ENCODE results near the gene XRN2.

XRN2 gene

DNA sequence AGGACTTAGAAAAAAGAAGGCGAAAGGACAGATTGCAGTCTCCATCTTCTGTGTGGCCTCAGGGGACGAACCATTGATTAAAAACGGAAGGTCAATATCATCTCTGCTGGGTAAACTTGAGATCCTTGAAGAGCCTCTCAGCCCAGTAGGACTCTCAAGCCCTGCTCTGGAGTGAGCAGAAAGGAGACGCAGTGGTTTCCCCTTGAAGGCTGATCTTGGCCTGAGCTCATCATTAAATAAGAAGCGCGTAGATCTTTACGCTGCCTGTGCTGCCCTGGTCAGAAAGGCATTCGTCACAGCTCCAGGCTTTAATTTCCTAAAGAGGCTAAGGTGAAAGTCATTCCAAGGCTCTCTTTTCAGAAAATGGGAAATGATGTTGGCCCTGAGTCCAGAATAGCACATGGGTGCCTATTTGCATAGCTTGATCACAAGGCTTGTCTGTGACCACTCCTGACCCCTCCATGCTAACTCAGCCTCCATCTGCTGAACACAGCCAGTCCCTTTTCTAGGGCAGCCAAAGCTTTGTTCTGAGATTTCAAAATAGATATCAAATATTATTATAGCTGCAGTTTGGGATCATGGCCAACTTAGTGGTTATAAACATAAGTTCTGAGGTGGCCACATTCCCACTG is 29.3 kb upstream of the XRN2 start:
- H3K9me3 Mint-ChIP-seq = peaks cover 2% of the 10 kb centered on the region
- no peaks in the 10 kb centered on the region for H3K36me3 Mint-ChIP-seq (ENCODE audit: low read depth)
- no peaks in the 10 kb centered on the region for H3K4me1 Mint-ChIP-seq
- H3K4me3 Mint-ChIP-seq = no peak overlapping the region
- H3K27ac Mint-ChIP-seq = no peak overlapping the region
- H3K27me3 Mint-ChIP-seq (ENCODE audit: low read depth) = peaks cover 5% of the 10 kb centered on the region
- TF ChIP-seq CTCF (IDR thresholded peaks at IDR 0.05; ENCODE audit: unreplicated experiment in 3 of 3) = no peak

GRCh38 chr20:21278829-21279228 is 24.3 kb upstream of the XRN2 start:
- Mint-ChIP-seq H3K4me1 (no peaks in the 10 kb centered on the region), H3K4me3 (no peak overlapping the region), H3K9me3 (peaks cover 8% of the 10 kb centered on the region), H3K27ac (no peak overlapping the region), H3K36me3 (ENCODE audit: low read depth) (no peaks in the 10 kb centered on the region), H3K27me3 (ENCODE audit: low read depth) (peaks cover 10% of the 10 kb centered on the region)
- TF ChIP-seq CTCF (IDR thresholded peaks at IDR 0.05; ENCODE audit: unreplicated experiment in 3 of 3) = no peak

DNA sequence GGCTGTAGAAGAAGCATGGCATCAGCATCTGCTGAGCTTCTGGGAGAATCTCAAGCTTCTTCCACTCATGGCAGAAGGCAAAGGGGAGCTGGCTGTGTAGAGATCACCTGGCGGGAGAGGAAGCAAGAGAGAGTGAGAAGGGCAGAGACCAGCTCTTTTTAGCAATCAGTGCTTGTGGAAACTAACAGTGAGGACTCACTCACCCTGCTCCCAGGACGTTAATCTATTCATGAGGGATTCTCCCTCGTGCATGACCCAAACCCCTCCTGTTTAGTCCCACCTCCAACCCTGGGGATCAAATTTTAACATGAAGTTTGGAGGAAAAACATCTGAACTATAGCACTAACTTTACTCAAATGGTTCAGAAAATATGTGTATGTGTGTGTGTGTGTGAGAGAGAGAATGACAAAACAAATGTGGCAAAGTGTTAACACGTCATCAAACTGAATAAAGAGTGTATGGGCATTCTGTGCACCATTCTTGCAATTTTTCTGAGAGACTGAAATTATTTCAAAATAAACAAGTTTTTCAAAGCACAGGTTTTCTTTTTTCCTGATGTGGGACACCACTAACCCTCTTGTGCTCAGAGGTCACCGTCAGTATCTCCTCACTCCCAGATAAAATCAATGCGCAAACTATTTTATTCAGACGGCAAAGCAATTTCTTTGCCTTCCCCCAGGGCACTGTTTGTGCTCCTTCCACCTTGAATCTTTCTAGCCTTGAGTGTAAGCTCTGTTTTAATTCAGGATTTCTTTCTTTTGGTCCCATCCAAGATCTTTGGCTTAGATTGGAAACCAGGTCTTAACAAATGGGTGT is 23.2 kb upstream of the XRN2 start:
- H3K4me3 Mint-ChIP-seq = no peak overlapping the region
- no peak overlapping the region for H3K27ac Mint-ChIP-seq
- no peaks in the 10 kb centered on the region for H3K36me3 Mint-ChIP-seq (ENCODE audit: low read depth)
- no peak for TF ChIP-seq CTCF (IDR thresholded peaks at IDR 0.05; ENCODE audit: unreplicated experiment in 3 of 3)
- H3K27me3 Mint-ChIP-seq (ENCODE audit: low read depth) = peaks cover 14% of the 10 kb centered on the region
- H3K9me3 Mint-ChIP-seq = peaks cover 11% of the 10 kb centered on the region
- H3K4me1 Mint-ChIP-seq = no peaks in the 10 kb centered on the region

- Mint-ChIP-seq H3K27ac (no peak overlapping the region), H3K4me1 (no peaks in the 10 kb centered on the region), H3K4me3 (no peak overlapping the region), H3K9me3 (peaks cover 11% of the 10 kb centered on the region), H3K27me3 (ENCODE audit: low read depth) (peaks cover 14% of the 10 kb centered on the region), H3K36me3 (ENCODE audit: low read depth) (no peaks in the 10 kb centered on the region)
- no peak for TF ChIP-seq CTCF (IDR thresholded peaks at IDR 0.05; ENCODE audit: unreplicated experiment in 3 of 3)
Measured at GRCh38 chr20:21280522-21281016, 22.6 kb upstream of the XRN2 start.

- H3K27ac Mint-ChIP-seq = no peak overlapping the region
- TF ChIP-seq CTCF (IDR thresholded peaks at IDR 0.05; ENCODE audit: unreplicated experiment in 3 of 3) = no peak
- H3K4me3 Mint-ChIP-seq = no peak overlapping the region
- peaks cover 11% of the 10 kb centered on the region for H3K27me3 Mint-ChIP-seq (ENCODE audit: low read depth)
- no peaks in the 10 kb centered on the region for H3K36me3 Mint-ChIP-seq (ENCODE audit: low read depth)
- H3K9me3 Mint-ChIP-seq = peaks cover 8% of the 10 kb centered on the region
- H3K4me1 Mint-ChIP-seq = no peaks in the 10 kb centered on the region
Measured at GRCh38 chr20:21286775-21287174, 16.4 kb upstream of the XRN2 start.

Data from nephron (organoid).